Measurements from ENCODE around the gene TNFRSF9. TPM values are rescaled to one million over a fixed set of nuclear protein-coding genes. Genes with fewer than 3 reads are reported as not detected.

Gene TNFRSF9
- polyA plus RNA-seq, 1 donor (not counting 4 experiments of a cell fraction or from before 2014, with no cell fraction given): not detected

DNA sequence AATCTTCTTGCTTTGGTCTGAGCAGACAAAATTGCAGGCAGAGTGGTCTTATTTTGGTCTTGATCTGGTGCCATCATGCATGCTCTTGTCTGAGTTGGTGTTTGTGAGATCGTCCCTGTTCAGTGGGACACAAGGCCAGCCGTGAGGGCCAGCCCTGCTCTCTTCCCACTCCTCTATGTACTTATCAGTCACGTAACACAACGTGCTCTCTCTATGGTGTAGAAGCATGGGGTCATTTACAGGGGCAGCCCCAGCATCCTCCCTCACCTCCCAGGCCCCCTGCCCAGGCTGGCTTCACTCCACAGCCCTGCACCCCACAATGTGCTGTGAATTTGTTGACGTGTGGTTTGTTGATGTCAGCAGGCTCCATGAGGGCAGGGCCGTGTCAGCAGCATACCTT is 69.5 kb downstream of the TNFRSF9 start:
- FAIRE-seq (no peak), DNase-seq (ENCODE audit: low read depth, low spot score) (no peak)
- no peak overlapping the region for H3K4me3 ChIP-seq (ENCODE audit: control insufficient read depth in 2 of 3, extremely low read depth in 1 of 3, insufficient read depth in 2 of 3, low read depth in 1 of 3, low read length in 3 of 3)
- no peaks in the 10 kb centered on the region for H3K27me3 ChIP-seq (ENCODE audit: control insufficient read depth, extremely low read depth, insufficient read depth, low read length)
- no peaks in the 10 kb centered on the region for H3K4me1 ChIP-seq (ENCODE audit: control insufficient read depth, extremely low read depth, insufficient read depth, low read length)
- no peak for TF ChIP-seq EZH2 (IDR thresholded peaks at IDR 0.05; ENCODE audit: low read length)
- no peak overlapping the region for H3K27ac ChIP-seq (ENCODE audit: control insufficient read depth, insufficient read depth, low read length)
- H3K9me1 ChIP-seq (ENCODE audit: control insufficient read depth, extremely low read depth, insufficient read depth, low read length): no peaks in the 10 kb centered on the region
- H4K20me1 ChIP-seq (ENCODE audit: control insufficient read depth, extremely low read depth, insufficient read depth, low read length): no peaks in the 10 kb centered on the region
- H3K9ac ChIP-seq (ENCODE audit: control insufficient read depth, extremely low read depth, insufficient read depth, low read length): no peak overlapping the region
- H3K36me3 ChIP-seq (ENCODE audit: control insufficient read depth in 2 of 2, extremely low read depth in 1 of 2, insufficient read depth in 2 of 2, low read length in 2 of 2): no peaks in the 10 kb centered on the region
- no peaks in the 10 kb centered on the region for H3K79me2 ChIP-seq (ENCODE audit: control insufficient read depth, insufficient read depth, low read length)
- no peaks in the 10 kb centered on the region for H3K9me3 ChIP-seq (ENCODE audit: control insufficient read depth, low read depth, low read length)
- dilution Hi-C loops (cut with MboI; ENCODE audit: extremely low pct_ligation_motif_present, low sequenced_read_pairs): no loop called here
- no peak overlapping the region for H3K4me2 ChIP-seq (ENCODE audit: control insufficient read depth, extremely low read depth, insufficient read depth, low read depth, low read length)
- H2AFZ ChIP-seq (ENCODE audit: control insufficient read depth, low read length): no peak overlapping the region

DNA sequence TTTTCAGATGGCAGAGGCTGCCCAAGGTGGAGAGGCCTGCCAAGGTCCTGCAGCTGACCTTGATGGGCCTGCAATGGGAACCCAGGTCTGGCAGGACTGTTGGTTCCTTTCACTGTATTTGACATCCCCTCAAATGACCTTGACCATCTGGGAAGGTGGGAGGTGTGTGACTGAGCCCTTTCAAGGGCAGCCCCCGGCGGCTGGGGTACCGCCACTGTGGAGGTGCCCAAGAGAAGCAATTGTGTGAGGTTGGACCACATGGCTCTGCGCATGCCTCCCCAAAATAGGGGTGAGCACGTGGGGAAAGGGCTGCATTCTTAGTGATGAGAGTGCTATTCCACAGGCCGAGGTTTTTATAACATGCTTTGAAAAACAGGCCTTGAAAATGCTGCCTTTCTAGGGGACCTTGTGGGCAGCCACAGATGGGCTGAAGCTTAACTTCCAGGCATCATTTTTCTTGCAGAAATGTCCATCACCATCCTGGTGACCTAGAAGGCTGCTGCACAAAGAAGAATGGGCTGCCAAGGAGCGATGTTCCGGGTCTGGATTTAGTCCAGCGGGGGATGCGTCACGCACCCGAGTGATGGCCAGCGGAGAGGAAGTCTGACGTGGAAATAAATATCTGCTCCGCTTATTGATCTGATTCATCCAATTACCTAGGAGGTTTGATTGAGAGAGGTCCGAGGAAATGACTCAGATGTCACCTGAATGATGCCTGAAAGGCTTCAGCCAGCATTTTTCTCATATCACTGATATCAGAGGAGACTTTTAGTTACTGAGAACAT is 71.3 kb downstream of the TNFRSF9 start:
- no peak overlapping the region for H3K4me2 ChIP-seq (ENCODE audit: control insufficient read depth, extremely low read depth, insufficient read depth, low read depth, low read length)
- H4K20me1 ChIP-seq (ENCODE audit: control insufficient read depth, extremely low read depth, insufficient read depth, low read length): no peaks in the 10 kb centered on the region
- no peaks in the 10 kb centered on the region for H3K9me3 ChIP-seq (ENCODE audit: control insufficient read depth, low read depth, low read length)
- no peaks in the 10 kb centered on the region for H3K27me3 ChIP-seq (ENCODE audit: control insufficient read depth, extremely low read depth, insufficient read depth, low read length)
- no peak overlapping the region for H3K27ac ChIP-seq (ENCODE audit: control insufficient read depth, insufficient read depth, low read length)
- no peaks in the 10 kb centered on the region for H3K9me1 ChIP-seq (ENCODE audit: control insufficient read depth, extremely low read depth, insufficient read depth, low read length)
- FAIRE-seq (no peak), DNase-seq (ENCODE audit: low read depth, low spot score) (no peak)
- no peak overlapping the region for H2AFZ ChIP-seq (ENCODE audit: control insufficient read depth, low read length)
- H3K79me2 ChIP-seq (ENCODE audit: control insufficient read depth, insufficient read depth, low read length): no peaks in the 10 kb centered on the region
- no peak overlapping the region for H3K9ac ChIP-seq (ENCODE audit: control insufficient read depth, extremely low read depth, insufficient read depth, low read length)
- dilution Hi-C loops (cut with MboI; ENCODE audit: extremely low pct_ligation_motif_present, low sequenced_read_pairs): no loop called here
- no peaks in the 10 kb centered on the region for H3K36me3 ChIP-seq (ENCODE audit: control insufficient read depth in 2 of 2, extremely low read depth in 1 of 2, insufficient read depth in 2 of 2, low read length in 2 of 2)
- H3K4me1 ChIP-seq (ENCODE audit: control insufficient read depth, extremely low read depth, insufficient read depth, low read length): no peaks in the 10 kb centered on the region
- H3K4me3 ChIP-seq (ENCODE audit: control insufficient read depth in 2 of 3, extremely low read depth in 1 of 3, insufficient read depth in 2 of 3, low read depth in 1 of 3, low read length in 3 of 3): no peak overlapping the region
- TF ChIP-seq, protein P1, sequence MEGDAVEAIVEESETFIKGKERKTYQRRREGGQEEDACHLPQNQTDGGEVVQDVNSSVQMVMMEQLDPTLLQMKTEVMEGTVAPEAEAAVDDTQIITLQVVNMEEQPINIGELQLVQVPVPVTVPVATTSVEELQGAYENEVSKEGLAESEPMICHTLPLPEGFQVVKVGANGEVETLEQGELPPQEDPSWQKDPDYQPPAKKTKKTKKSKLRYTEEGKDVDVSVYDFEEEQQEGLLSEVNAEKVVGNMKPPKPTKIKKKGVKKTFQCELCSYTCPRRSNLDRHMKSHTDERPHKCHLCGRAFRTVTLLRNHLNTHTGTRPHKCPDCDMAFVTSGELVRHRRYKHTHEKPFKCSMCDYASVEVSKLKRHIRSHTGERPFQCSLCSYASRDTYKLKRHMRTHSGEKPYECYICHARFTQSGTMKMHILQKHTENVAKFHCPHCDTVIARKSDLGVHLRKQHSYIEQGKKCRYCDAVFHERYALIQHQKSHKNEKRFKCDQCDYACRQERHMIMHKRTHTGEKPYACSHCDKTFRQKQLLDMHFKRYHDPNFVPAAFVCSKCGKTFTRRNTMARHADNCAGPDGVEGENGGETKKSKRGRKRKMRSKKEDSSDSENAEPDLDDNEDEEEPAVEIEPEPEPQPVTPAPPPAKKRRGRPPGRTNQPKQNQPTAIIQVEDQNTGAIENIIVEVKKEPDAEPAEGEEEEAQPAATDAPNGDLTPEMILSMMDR (optimal IDR thresholded peaks at IDR 0.05 in 1 of 3, IDR thresholded peaks at IDR 0.05 in 1 of 3, conservative IDR thresholded peaks at IDR 0.05 in 1 of 3; ENCODE audit: extremely low read depth in 1 of 3, insufficient read depth in 2 of 3, low read length in 3 of 3): no peak
- TF ChIP-seq EZH2 (IDR thresholded peaks at IDR 0.05; ENCODE audit: low read length): no peak

Data from keratinocyte (primary cell).